OCI-LY7 (cell line): ENCODE results near the gene LUZP1. TPM values are rescaled to one million over a fixed set of nuclear protein-coding genes. Genes with fewer than 3 reads are reported as not detected.

Source experiments
- BruUV-seq: library from RNA; stranded (reverse); fragments of 400-500 nt; replicated peaks from 2 replicates; lab custom pipeline; 2021; lab: Mats Ljungman, UMichigan
- CTCF ChIA-PET: fragments of 300-600 bp; sonication (Branson Sonifier 250); formaldehyde crosslinking; loops from one replicate; lab custom pipeline; 2022; ENCODE audit warnings: antibody characterized with exemption; ENCODE audit not compliant: unreplicated experiment; lab: Charles Lee
- POLR2A ChIA-PET: fragments of 300-600 bp; sonication (Branson Sonifier 250); formaldehyde crosslinking; loops from one replicate; lab custom pipeline; 2022; ENCODE audit warnings: antibody characterized with exemption; lab: Charles Lee
- DNase-seq: peaks from one replicate; pipeline ENCODE4 v3.0.0-alpha.2; 2015; ENCODE audit warnings: low spot score
- H2AFZ ChIP-seq: fragments of 200-600 bp; sonication (generic), shearing (Covaris generic); 2 replicates; pipeline ENCODE4 v1.6.1; 2014; ENCODE audit warnings: mild to moderate bottlenecking, antibody characterized with exemption, low read length, moderate library complexity
- H3K27ac ChIP-seq: fragments of 200-600 bp; sonication (generic); 2 replicates; pipeline ENCODE4 v1.5.1; 2014; ENCODE audit warnings: mixed run types, low read depth, mild to moderate bottlenecking, moderate library complexity, low read length, inconsistent platforms; ENCODE audit not compliant: poor library complexity, severe bottlenecking
- H3K36me3 ChIP-seq: fragments of 200-600 bp; sonication (generic); 2 replicates; pipeline ENCODE4 v1.6.1; 2014; ENCODE audit warnings: mild to moderate bottlenecking, antibody characterized with exemption, low read length, moderate library complexity, mixed read lengths; ENCODE audit not compliant: insufficient read depth
- H3K4me1 ChIP-seq: fragments of 200-600 bp; sonication (generic); 2 replicates; pipeline ENCODE4 v1.5.1; 2014; ENCODE audit warnings: mild to moderate bottlenecking, low read length; ENCODE audit not compliant: insufficient read depth, poor library complexity, severe bottlenecking
- H3K4me2 ChIP-seq: fragments of 200-600 bp; sonication (generic); 2 replicates; pipeline ENCODE4 v1.6.1; 2014; ENCODE audit warnings: mild to moderate bottlenecking, low read length
- H3K4me3 ChIP-seq: fragments of 200-600 bp; sonication (generic); 2 replicates; pipeline ENCODE4 v1.5.1; 2014; ENCODE audit warnings: mild to moderate bottlenecking, low read depth, low read length; ENCODE audit not compliant: poor library complexity, severe bottlenecking
- H3K79me2 ChIP-seq: fragments of 200-600 bp; sonication (generic); 2 replicates; pipeline ENCODE4 v1.6.1; 2016; ENCODE audit warnings: low read depth, mild to moderate bottlenecking, low read length, moderate library complexity, mixed read lengths; ENCODE audit not compliant: insufficient read depth
- H3K9me2 ChIP-seq: fragments of 200-600 bp; sonication (generic); 2 replicates; pipeline ENCODE4 v1.6.1; 2016; ENCODE audit warnings: mild to moderate bottlenecking, low read length, mixed read lengths; ENCODE audit not compliant: insufficient read depth
- H3K9me3 ChIP-seq: fragments of 200-600 bp; sonication (generic); 2 replicates; pipeline ENCODE4 v1.6.1; 2014; ENCODE audit warnings: mild to moderate bottlenecking, mixed run types, low read length, mixed read lengths
- H4K20me1 ChIP-seq: fragments of 200-600 bp; sonication (generic); 2 replicates; pipeline ENCODE4 v1.6.1; 2014; ENCODE audit warnings: mild to moderate bottlenecking, antibody characterized with exemption, low read length, moderate library complexity, mixed read lengths; ENCODE audit not compliant: insufficient read depth
- EZH2phosphoT487 ChIP-seq: fragments of 200-600 bp; sonication (generic); IDR thresholded peaks from 2 replicates; pipeline ENCODE4 v1.6.1; 2018; ENCODE audit warnings: low read depth, borderline replicate concordance, mild to moderate bottlenecking, mixed run types, antibody characterized with exemption, low read length, moderate library complexity, mixed read lengths
- intact Hi-C: fragments of 100-400 bp; cut with micrococcal nuclease; formaldehyde crosslinking; loops from one replicate; pipeline ENCODE4 v1.10.0; 2022; ENCODE audit not compliant: unreplicated experiment
- total RNA-seq, 2 experiments: library from RNA; depleted of rRNA in 1 of 2; stranded (reverse); fragments of >200 nt in 1 of 2; shearing (Covaris generic) in 1 of 2; gene quantifications; 2 replicates each; pipeline ENCODE4 v1.2.3, GENCODE V29; 2014 to 2022
- TF ChIP-seq, protein P1 (sequence below): fragments of 200-600 bp; sonication (generic); conservative IDR thresholded peaks from 2 replicates; pipeline ENCODE4 v1.5.1; 2014; ENCODE audit warnings: mild to moderate bottlenecking, antibody characterized with exemption, low read length, moderate library complexity, mixed read lengths

LUZP1 gene
- total RNA-seq, 2 experiments from 2014 or later, result 7.6 to 13.6 TPM

GRCh38 chr1:23111600-23112535, 56.8 kb downstream of the LUZP1 start:
- no peak for DNase-seq
- intact Hi-C loops, result no loop called here
- H3K4me3 ChIP-seq, result no peak overlapping the region
- H3K9me2 ChIP-seq, result no peaks in the 10 kb centered on the region
- H3K79me2 ChIP-seq, result peaks cover 14% of the 10 kb centered on the region; the same call in 1 of the 2 replicates
- H4K20me1 ChIP-seq, result 0 out of 2 replicates have a peak, but pooled peaks cover 8% of the 10 kb centered on the region
- H3K9me3 ChIP-seq, result no peaks in the 10 kb centered on the region
- H2AFZ ChIP-seq, result no peak overlapping the region
- peaks cover 22% of the 10 kb centered on the region for H3K4me1 ChIP-seq
- TF ChIP-seq, protein P1, sequence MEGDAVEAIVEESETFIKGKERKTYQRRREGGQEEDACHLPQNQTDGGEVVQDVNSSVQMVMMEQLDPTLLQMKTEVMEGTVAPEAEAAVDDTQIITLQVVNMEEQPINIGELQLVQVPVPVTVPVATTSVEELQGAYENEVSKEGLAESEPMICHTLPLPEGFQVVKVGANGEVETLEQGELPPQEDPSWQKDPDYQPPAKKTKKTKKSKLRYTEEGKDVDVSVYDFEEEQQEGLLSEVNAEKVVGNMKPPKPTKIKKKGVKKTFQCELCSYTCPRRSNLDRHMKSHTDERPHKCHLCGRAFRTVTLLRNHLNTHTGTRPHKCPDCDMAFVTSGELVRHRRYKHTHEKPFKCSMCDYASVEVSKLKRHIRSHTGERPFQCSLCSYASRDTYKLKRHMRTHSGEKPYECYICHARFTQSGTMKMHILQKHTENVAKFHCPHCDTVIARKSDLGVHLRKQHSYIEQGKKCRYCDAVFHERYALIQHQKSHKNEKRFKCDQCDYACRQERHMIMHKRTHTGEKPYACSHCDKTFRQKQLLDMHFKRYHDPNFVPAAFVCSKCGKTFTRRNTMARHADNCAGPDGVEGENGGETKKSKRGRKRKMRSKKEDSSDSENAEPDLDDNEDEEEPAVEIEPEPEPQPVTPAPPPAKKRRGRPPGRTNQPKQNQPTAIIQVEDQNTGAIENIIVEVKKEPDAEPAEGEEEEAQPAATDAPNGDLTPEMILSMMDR, result no peak
- no peak for TF ChIP-seq EZH2phosphoT487
- CTCF ChIA-PET, result no interaction called here
- BruUV-seq, result no TSS peak
- H3K27ac ChIP-seq, result no peak overlapping the region
- H3K36me3 ChIP-seq, result peaks cover 15% of the 10 kb centered on the region
- no peak overlapping the region for H3K4me2 ChIP-seq
- POLR2A ChIA-PET, result interaction anchor here (0.6 to 1.0 kb wide), 3 partner anchors 9 to 84 kb away, joined by 3 to 5 read pairs (median 4); no protein-coding TSS in a partner anchor

DNA sequence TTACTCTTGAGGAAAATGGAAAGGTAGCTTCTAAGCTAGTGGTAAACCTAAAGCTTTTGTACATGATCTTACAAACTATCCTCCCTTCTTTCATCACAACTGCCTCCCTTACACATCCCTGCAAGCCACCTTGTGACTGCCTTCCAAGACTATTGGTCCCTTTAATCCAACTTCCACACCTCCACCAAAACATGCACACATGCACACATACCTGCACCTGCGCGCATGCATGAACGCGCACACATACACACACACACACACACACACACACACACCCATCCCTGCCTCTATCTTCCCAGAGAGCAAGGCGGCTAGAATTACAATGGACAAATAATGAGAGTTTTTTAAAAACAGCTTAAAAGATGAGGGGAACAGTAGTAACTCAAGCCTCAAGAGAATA, 58.3 kb downstream of the LUZP1 start:
- DNase-seq, result no peak
- peaks cover 17% of the 10 kb centered on the region for H3K4me1 ChIP-seq
- no peak overlapping the region for H3K4me2 ChIP-seq
- no peaks in the 10 kb centered on the region for H3K9me3 ChIP-seq
- no TSS peak for BruUV-seq
- H3K4me3 ChIP-seq, result no peak overlapping the region
- peaks cover 9% of the 10 kb centered on the region; the same call in 1 of the 2 replicates for H3K79me2 ChIP-seq
- no peak overlapping the region for H3K27ac ChIP-seq
- CTCF ChIA-PET, result interaction anchor here (1.2 kb wide), 1 partner anchor 10 kb away, joined by 3 read pairs; no protein-coding TSS in a partner anchor
- TF ChIP-seq EZH2phosphoT487, result no peak
- TF ChIP-seq, protein P1, result no peak
- peaks cover 15% of the 10 kb centered on the region for H3K36me3 ChIP-seq
- H4K20me1 ChIP-seq, result 0 out of 2 replicates have a peak, but pooled peaks cover 8% of the 10 kb centered on the region
- H3K9me2 ChIP-seq, result no peaks in the 10 kb centered on the region
- POLR2A ChIA-PET, result interaction anchor here (1.0 to 1.1 kb wide), 3 partner anchors 9 to 25 kb away, joined by 3 to 4 read pairs (median 3); no protein-coding TSS in a partner anchor
- intact Hi-C loops, result no loop called here
- no peak overlapping the region for H2AFZ ChIP-seq
